ENCODE data around the gene ALDH1A1.

The ALDH1A1 gene

GRCh38 chr9:72978744-72979143 lies 25.9 kb upstream of the ALDH1A1 start:
- DNase-seq: no peak

- no peak for DNase-seq
Observed at GRCh38 chr9:72977670-72978069, 24.8 kb upstream of the ALDH1A1 start.

- no peak for DNase-seq
Observed at GRCh38 chr9:72974501-72974900, 21.6 kb upstream of the ALDH1A1 start.

GRCh38 chr9:72972636-72973035 lies 19.8 kb upstream of the ALDH1A1 start:
- DNase-seq: no peak

GRCh38 chr9:72971411-72971810 lies 18.6 kb upstream of the ALDH1A1 start:
- DNase-seq: no peak

GRCh38 chr9:72960446-72960845 lies 7.6 kb upstream of the ALDH1A1 start:
- DNase-seq: no peak

GRCh38 chr9:72958485-72959281 lies 5.8 kb upstream of the ALDH1A1 start:
- DNase-seq: no peak

GRCh38 chr9:72955571-72955970 lies 2.7 kb upstream of the ALDH1A1 start:
- no peak for DNase-seq

GRCh38 chr9:72955126-72955455 lies 2.2 kb upstream of the ALDH1A1 start:
- no peak for DNase-seq

- DNase-seq: no peak
Observed at GRCh38 chr9:72954431-72955125, 1.7 kb upstream of the ALDH1A1 start.

- DNase-seq: no peak
Observed at GRCh38 chr9:72952381-72952690, 517 bp downstream of the ALDH1A1 start.

GRCh38 chr9:72951520-72952380 lies 1.1 kb downstream of the ALDH1A1 start:
- no peak for DNase-seq

GRCh38 chr9:72950875-72951442 lies 1.9 kb downstream of the ALDH1A1 start:
- DNase-seq: no peak

GRCh38 chr9:72949918-72950325 lies 2.9 kb downstream of the ALDH1A1 start:
- DNase-seq: no peak

- no peak for DNase-seq
Observed at GRCh38 chr9:72949244-72949582, 3.6 kb downstream of the ALDH1A1 start.

GRCh38 chr9:72948575-72949243 lies 4.1 kb downstream of the ALDH1A1 start:
- DNase-seq: no peak

- DNase-seq: no peak
Observed at GRCh38 chr9:72947984-72948465, 4.8 kb downstream of the ALDH1A1 start.

GRCh38 chr9:72946821-72947220 lies 6.0 kb downstream of the ALDH1A1 start:
- no peak for DNase-seq

GRCh38 chr9:72946318-72946717 lies 6.5 kb downstream of the ALDH1A1 start:
- DNase-seq: no peak

GRCh38 chr9:72945391-72945790 lies 7.5 kb downstream of the ALDH1A1 start:
- no peak for DNase-seq

- DNase-seq: no peak
Observed at GRCh38 chr9:72943844-72944462, 8.9 kb downstream of the ALDH1A1 start.

GRCh38 chr9:72942451-72942850 lies 10.4 kb downstream of the ALDH1A1 start:
- no peak for DNase-seq

Data from 8988T (cell line).